ENCODE results near the gene TRABD.

The TRABD gene

GRCh38 chr22:50248196-50249081 lies 62.7 kb downstream of the TRABD start:
- H3K27me3 ChIP-seq (ENCODE audit: insufficient read depth, low read length) = no peaks in the 10 kb centered on the region
- no peaks in the 10 kb centered on the region for H3K9me3 ChIP-seq (ENCODE audit: low read length)
- H3K4me2 ChIP-seq (ENCODE audit: low read length) = peak overlapping the region; percentile 50
- H3K4me3 ChIP-seq (ENCODE audit: low read depth, low read length, poor library complexity, severe bottlenecking) = peak overlapping the region; percentile 35
- H3K9me2 ChIP-seq (ENCODE audit: low read depth, low read length) = no peaks in the 10 kb centered on the region
- TF ChIP-seq EZH2 (IDR thresholded peaks at IDR 0.05; ENCODE audit: borderline replicate concordance, low read length) (no peak), CTCF (IDR thresholded peaks at IDR 0.05; ENCODE audit: low read length) (no peak)
- H4K20me1 ChIP-seq (ENCODE audit: insufficient read depth, low read length) = no peaks in the 10 kb centered on the region
- peaks cover 11% of the 10 kb centered on the region for H3F3A ChIP-seq (ENCODE audit: insufficient read depth, low read length)
- H3K36me3 ChIP-seq (ENCODE audit: insufficient read depth, low read length) = peaks cover 23% of the 10 kb centered on the region; the same call in 1 of the 2 replicates
- H2AFZ ChIP-seq (ENCODE audit: low read length) = no peak overlapping the region
- peak overlapping the region; percentile 36 for H3K27ac ChIP-seq (ENCODE audit: low read depth, low read length, poor library complexity, severe bottlenecking)
- H3K9ac ChIP-seq (ENCODE audit: low read length) = no peak overlapping the region; the same call in 1 of the 2 replicates
- peaks cover 4% of the 10 kb centered on the region for H3K79me2 ChIP-seq (ENCODE audit: insufficient read depth, low read length)
- H3K4me1 ChIP-seq (ENCODE audit: insufficient read depth, low read length, severe bottlenecking) = peaks cover 48% of the 10 kb centered on the region
